H1 (cell line): Measurements from ENCODE around the gene TOM1. TPM values are rescaled to one million over a fixed set of nuclear protein-coding genes. Genes with fewer than 3 reads are reported as not detected.

Experiments used
- polyA plus RNA-seq, 7 experiments: library from polyadenylated mRNA; depleted of rRNA in 3 of 7; stranded (reverse) in 5 of 7; unstranded in 2 of 7; fragments of >200 nt in 5 of 7; fragments of 200-250 nt in 2 of 7; gene quantifications; 1 replicate in 5 of 7; 2 replicates in 1 of 7; 4 replicates in 1 of 7; pipeline versions ENCODE4 v1.2.1 to v1.2.3, GENCODE V29; 2011 to 2013; ENCODE audit warnings: missing spikeins in 2 of 7, mixed read lengths in 2 of 7
- total RNA-seq: library from RNA; stranded (reverse); fragmentation: NEBNext Ultra II Directional; extraction: Animal tissue kit (Norgen Biotek cat#: 25700); gene quantifications from 2 replicates; pipeline ENCODE4 v1.2.1, GENCODE V29; 2021
- TF ChIP-seq, protein P1 (sequence below): fragments of 300-600 bp; sonication (generic); IDR thresholded peaks from 2 replicates; pipeline ENCODE4 v1.7.1; 2012; ENCODE audit warnings: low read length, moderate library complexity, mild to moderate bottlenecking, inconsistent platforms; ENCODE audit not compliant: insufficient replicate concordance

Gene TOM1
- total and polyA plus RNA-seq, 2 of the 8 experiments (the other 6 are each of a cell fraction or from before 2014, with no cell fraction given): 25.1 to 39.2 TPM

DNA sequence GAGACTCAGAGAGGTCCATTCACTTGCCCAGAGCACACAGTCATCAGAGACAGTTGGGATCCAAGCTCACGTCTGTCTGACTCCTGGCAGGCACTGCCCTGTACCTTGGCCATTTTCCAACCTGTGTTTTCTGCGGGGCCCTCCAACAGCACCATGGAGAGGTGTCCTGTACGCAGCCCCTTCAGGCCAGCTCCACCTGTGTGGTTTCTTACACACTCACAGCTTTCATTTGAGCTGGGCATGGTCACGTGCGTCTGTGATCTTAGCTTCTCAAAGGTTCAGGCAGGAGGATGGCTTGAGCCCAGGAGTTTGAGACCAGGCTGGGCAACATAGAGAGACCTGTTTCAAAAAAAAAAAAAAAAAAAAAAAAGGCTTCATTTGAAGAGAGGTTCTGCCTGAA is 24.4 kb downstream of the TOM1 start (continued):
- TF ChIP-seq, protein P1, sequence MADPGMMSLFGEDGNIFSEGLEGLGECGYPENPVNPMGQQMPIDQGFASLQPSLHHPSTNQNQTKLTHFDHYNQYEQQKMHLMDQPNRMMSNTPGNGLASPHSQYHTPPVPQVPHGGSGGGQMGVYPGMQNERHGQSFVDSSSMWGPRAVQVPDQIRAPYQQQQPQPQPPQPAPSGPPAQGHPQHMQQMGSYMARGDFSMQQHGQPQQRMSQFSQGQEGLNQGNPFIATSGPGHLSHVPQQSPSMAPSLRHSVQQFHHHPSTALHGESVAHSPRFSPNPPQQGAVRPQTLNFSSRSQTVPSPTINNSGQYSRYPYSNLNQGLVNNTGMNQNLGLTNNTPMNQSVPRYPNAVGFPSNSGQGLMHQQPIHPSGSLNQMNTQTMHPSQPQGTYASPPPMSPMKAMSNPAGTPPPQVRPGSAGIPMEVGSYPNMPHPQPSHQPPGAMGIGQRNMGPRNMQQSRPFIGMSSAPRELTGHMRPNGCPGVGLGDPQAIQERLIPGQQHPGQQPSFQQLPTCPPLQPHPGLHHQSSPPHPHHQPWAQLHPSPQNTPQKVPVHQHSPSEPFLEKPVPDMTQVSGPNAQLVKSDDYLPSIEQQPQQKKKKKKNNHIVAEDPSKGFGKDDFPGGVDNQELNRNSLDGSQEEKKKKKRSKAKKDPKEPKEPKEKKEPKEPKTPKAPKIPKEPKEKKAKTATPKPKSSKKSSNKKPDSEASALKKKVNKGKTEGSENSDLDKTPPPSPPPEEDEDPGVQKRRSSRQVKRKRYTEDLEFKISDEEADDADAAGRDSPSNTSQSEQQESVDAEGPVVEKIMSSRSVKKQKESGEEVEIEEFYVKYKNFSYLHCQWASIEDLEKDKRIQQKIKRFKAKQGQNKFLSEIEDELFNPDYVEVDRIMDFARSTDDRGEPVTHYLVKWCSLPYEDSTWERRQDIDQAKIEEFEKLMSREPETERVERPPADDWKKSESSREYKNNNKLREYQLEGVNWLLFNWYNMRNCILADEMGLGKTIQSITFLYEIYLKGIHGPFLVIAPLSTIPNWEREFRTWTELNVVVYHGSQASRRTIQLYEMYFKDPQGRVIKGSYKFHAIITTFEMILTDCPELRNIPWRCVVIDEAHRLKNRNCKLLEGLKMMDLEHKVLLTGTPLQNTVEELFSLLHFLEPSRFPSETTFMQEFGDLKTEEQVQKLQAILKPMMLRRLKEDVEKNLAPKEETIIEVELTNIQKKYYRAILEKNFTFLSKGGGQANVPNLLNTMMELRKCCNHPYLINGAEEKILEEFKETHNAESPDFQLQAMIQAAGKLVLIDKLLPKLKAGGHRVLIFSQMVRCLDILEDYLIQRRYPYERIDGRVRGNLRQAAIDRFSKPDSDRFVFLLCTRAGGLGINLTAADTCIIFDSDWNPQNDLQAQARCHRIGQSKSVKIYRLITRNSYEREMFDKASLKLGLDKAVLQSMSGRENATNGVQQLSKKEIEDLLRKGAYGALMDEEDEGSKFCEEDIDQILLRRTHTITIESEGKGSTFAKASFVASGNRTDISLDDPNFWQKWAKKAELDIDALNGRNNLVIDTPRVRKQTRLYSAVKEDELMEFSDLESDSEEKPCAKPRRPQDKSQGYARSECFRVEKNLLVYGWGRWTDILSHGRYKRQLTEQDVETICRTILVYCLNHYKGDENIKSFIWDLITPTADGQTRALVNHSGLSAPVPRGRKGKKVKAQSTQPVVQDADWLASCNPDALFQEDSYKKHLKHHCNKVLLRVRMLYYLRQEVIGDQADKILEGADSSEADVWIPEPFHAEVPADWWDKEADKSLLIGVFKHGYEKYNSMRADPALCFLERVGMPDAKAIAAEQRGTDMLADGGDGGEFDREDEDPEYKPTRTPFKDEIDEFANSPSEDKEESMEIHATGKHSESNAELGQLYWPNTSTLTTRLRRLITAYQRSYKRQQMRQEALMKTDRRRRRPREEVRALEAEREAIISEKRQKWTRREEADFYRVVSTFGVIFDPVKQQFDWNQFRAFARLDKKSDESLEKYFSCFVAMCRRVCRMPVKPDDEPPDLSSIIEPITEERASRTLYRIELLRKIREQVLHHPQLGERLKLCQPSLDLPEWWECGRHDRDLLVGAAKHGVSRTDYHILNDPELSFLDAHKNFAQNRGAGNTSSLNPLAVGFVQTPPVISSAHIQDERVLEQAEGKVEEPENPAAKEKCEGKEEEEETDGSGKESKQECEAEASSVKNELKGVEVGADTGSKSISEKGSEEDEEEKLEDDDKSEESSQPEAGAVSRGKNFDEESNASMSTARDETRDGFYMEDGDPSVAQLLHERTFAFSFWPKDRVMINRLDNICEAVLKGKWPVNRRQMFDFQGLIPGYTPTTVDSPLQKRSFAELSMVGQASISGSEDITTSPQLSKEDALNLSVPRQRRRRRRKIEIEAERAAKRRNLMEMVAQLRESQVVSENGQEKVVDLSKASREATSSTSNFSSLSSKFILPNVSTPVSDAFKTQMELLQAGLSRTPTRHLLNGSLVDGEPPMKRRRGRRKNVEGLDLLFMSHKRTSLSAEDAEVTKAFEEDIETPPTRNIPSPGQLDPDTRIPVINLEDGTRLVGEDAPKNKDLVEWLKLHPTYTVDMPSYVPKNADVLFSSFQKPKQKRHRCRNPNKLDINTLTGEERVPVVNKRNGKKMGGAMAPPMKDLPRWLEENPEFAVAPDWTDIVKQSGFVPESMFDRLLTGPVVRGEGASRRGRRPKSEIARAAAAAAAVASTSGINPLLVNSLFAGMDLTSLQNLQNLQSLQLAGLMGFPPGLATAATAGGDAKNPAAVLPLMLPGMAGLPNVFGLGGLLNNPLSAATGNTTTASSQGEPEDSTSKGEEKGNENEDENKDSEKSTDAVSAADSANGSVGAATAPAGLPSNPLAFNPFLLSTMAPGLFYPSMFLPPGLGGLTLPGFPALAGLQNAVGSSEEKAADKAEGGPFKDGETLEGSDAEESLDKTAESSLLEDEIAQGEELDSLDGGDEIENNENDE: no peak
